Caki2 (cell line): ENCODE results near the gene PDIA6. TPM values are rescaled to one million over a fixed set of nuclear protein-coding genes. Genes with fewer than 3 reads are reported as not detected.

ENCODE experiments used
- DNase-seq: peaks from one replicate; pipeline ENCODE4 v3.0.0-alpha.2; 2015; ENCODE audit warnings: low read depth
- in situ Hi-C: cut with HindIII; loops from 2 replicates; pipeline ENCODE4 v1.10.0; 2016; ENCODE audit warnings: low sequenced_read_pairs, low pct_unique_long_range_greater_than_20kb, mixed read lengths
- total RNA-seq: library from RNA; depleted of rRNA; stranded (reverse); fragments of >200 nt; shearing (Covaris generic); gene quantifications from 2 replicates; pipeline ENCODE4 v1.2.3, GENCODE V29; 2014; ENCODE audit warnings: low replicate concordance; rRNA removed

PDIA6 gene
- 425 and 548 TPM in 2 replicates for total RNA-seq

- in situ Hi-C loops: no loop called here
- peak; percentile 96 for DNase-seq
Observed at GRCh38 chr2:10812362-10813162, at the start of gene PDIA6. PDIA6 (minus strand) TSS chr2:10812785; CDS start chr2:10812696, 89 bp downstream.

GRCh38 chr2:10862330-10862729 lies 49.7 kb upstream of the PDIA6 start:
- in situ Hi-C loops: no loop called here
- no peak for DNase-seq

- DNase-seq: no peak
- in situ Hi-C loops: no loop called here
Observed at GRCh38 chr2:10861765-10862164, 49.2 kb upstream of the PDIA6 start.

GRCh38 chr2:10860814-10861325 lies 48.3 kb upstream of the PDIA6 start:
- DNase-seq: no peak
- in situ Hi-C loops: no loop called here

- in situ Hi-C loops: no loop called here
Observed at GRCh38 chr2:10860081-10860813, 47.7 kb upstream of the PDIA6 start.

GRCh38 chr2:10859278-10859677 lies 46.7 kb upstream of the PDIA6 start:
- no peak for DNase-seq

More at GRCh38 chr2:10860081-10860813, 47.7 kb upstream of the PDIA6 start:
- DNase-seq: no peak

GRCh38 chr2:10848541-10848940 lies 36.0 kb upstream of the PDIA6 start:
- in situ Hi-C loops: no loop called here
- no peak for DNase-seq

More at GRCh38 chr2:10859278-10859677, 46.7 kb upstream of the PDIA6 start:
- in situ Hi-C loops: no loop called here

GRCh38 chr2:10847008-10847407 lies 34.4 kb upstream of the PDIA6 start:
- DNase-seq: no peak
- in situ Hi-C loops: no loop called here

GRCh38 chr2:10846110-10846861 lies 33.7 kb upstream of the PDIA6 start:
- no peak for DNase-seq
- in situ Hi-C loops: no loop called here

GRCh38 chr2:10845640-10846039 lies 33.1 kb upstream of the PDIA6 start:
- no peak for DNase-seq
- in situ Hi-C loops: no loop called here

GRCh38 chr2:10844097-10844496 lies 31.5 kb upstream of the PDIA6 start:
- DNase-seq: peak; percentile 74
- in situ Hi-C loops: no loop called here

- no peak for DNase-seq
- in situ Hi-C loops: no loop called here
Observed at GRCh38 chr2:10842506-10842905, 29.9 kb upstream of the PDIA6 start.

GRCh38 chr2:10841547-10842219 lies 29.1 kb upstream of the PDIA6 start:
- in situ Hi-C loops: no loop called here
- DNase-seq: no peak

- no peak for DNase-seq
- in situ Hi-C loops: loop anchor here (10.0 kb wide), 1 partner anchor 295 kb away; a partner anchor contains a TSS
Observed at GRCh38 chr2:10839813-10840212, 27.2 kb upstream of the PDIA6 start.

GRCh38 chr2:10838734-10839133 lies 26.1 kb upstream of the PDIA6 start:
- in situ Hi-C loops: loop anchor here (10.0 kb wide), 1 partner anchor 296 kb away; a partner anchor contains a TSS
- DNase-seq: no peak

- in situ Hi-C loops: loop anchor here (10.0 kb wide), 1 partner anchor 297 kb away; a partner anchor contains a TSS
- DNase-seq: no peak
Observed at GRCh38 chr2:10837298-10838266, 25.0 kb upstream of the PDIA6 start.
